Activated naive CD8-positive, alpha-beta T cell treated with anti-CD3 and anti-CD28 coated beads, Interleukin-2, amount 50 U/mL, for 24 hours (primary cell): Measurements from ENCODE around the gene MCM10.
"Not testable (repeated sequence)": the region's sequence is repeated elsewhere in the genome, so short reads cannot be mapped to it uniquely, and the experiment has no call there.

Experiments used
- ATAC-seq: fragments of 150-1000 bp; cut with Tn5 transposase; one replicate; pipeline ENCODE4 v1.10.0; 2021
- DNase-seq: peaks from one replicate; pipeline ENCODE4 v3.0.0; 2021
- H3K27ac Mint-ChIP-seq: one replicate; pipeline ENCODE4 v1.8.0; 2021; ENCODE audit warnings: mild to moderate bottlenecking, mixed read lengths
- H3K27me3 Mint-ChIP-seq: one replicate; pipeline ENCODE4 v1.8.0; 2021; ENCODE audit warnings: mixed read lengths
- H3K36me3 Mint-ChIP-seq: one replicate; pipeline ENCODE4 v1.8.0; 2021; ENCODE audit warnings: low read depth, mixed read lengths
- H3K4me1 Mint-ChIP-seq: one replicate; pipeline ENCODE4 v1.8.0; 2021; ENCODE audit warnings: mixed read lengths
- H3K4me3 Mint-ChIP-seq: one replicate; pipeline ENCODE4 v1.8.0; 2021; ENCODE audit warnings: mild to moderate bottlenecking, moderate library complexity, mixed read lengths
- H3K9me3 Mint-ChIP-seq: one replicate; pipeline ENCODE4 v1.8.0; 2021; ENCODE audit warnings: mixed read lengths

MCM10 gene

DNA sequence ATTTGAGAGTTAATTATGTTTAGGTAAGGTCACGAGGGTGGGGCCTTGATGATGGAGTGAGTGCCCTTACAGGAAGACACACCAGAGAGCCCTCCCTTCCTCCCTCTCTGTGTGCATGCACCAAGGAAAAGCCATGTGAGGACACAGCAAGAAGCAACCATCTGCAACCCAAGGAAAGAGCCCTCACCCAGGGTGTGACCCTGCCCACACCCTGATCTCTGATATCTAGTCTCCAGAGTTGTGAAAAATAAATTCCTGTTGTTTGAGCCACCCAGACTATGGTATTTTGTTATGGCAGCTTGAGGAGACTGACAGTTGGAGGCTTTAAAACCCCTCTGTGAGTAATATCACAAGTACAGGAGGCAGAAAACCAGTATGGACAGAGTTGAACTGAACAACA is 15.0 kb upstream of the MCM10 start:
- DNase-seq (no peak), ATAC-seq (no peak)
- Mint-ChIP-seq H3K4me3 (no peak overlapping the region), H3K4me1 (no peaks in the 10 kb centered on the region), H3K36me3 (peaks cover 17% of the 10 kb centered on the region), H3K27me3 (no peaks in the 10 kb centered on the region), H3K27ac (no peak overlapping the region), H3K9me3 (peaks cover 33% of the 10 kb centered on the region)

DNA sequence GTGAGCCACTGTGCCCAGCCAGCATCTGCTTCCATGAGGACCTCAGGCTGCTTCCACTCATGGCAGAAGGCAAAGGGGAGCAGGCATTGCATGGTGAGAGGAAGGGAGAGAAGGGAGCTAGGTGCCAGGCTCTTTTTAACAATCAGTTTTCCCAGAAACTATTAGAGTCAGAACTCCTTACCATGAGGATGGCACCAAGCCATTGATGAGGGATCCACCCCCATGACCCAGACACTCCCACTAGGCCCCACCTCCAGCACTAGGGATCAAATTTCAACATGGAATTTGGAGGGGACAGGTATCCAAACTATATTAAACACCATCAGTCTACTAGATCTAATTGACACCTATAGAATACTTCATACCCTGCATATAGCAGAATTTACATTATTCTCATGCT is 14.2 kb upstream of the MCM10 start:
- H3K9me3 Mint-ChIP-seq = peaks cover 33% of the 10 kb centered on the region
- H3K27ac Mint-ChIP-seq = no peak overlapping the region
- no peak overlapping the region for H3K4me3 Mint-ChIP-seq
- no peaks in the 10 kb centered on the region for H3K27me3 Mint-ChIP-seq
- peaks cover 15% of the 10 kb centered on the region for H3K36me3 Mint-ChIP-seq
- no peak for DNase-seq
- ATAC-seq = no peak
- H3K4me1 Mint-ChIP-seq = no peaks in the 10 kb centered on the region

DNA sequence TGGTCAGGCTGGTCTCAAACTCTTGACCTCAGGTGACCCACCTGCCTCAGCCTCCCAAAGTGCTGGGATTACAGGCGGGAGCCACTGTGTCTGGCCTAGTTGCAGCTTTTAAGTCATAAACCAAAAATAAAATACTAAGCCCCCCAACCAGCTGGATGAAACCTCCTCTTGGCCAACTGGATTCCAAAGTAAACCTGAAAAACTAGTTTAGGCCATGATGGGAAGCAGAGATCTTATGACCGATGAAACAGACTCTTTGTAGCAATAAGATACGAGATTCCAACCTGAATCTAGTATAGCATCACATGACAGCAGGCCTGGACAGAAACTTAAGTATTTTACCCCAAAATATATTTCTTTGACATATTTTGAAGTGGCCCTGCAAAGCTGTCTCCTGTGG is 9.1 kb upstream of the MCM10 start:
- DNase-seq (no peak), ATAC-seq (no peak)
- Mint-ChIP-seq H3K27me3 (no peaks in the 10 kb centered on the region), H3K36me3 (no peaks in the 10 kb centered on the region), H3K27ac (no peak overlapping the region), H3K4me3 (no peak overlapping the region), H3K4me1 (no peaks in the 10 kb centered on the region), H3K9me3 (peaks cover 15% of the 10 kb centered on the region)

GRCh38 chr10:13155860-13156259 is 5.5 kb upstream of the MCM10 start:
- H3K36me3 Mint-ChIP-seq, H3K27ac Mint-ChIP-seq, H3K4me1 Mint-ChIP-seq, H3K4me3 Mint-ChIP-seq, H3K27me3 Mint-ChIP-seq, DNase-seq, H3K9me3 Mint-ChIP-seq, ATAC-seq: not testable (repeated sequence)

GRCh38 chr10:13158401-13158800 is 3.0 kb upstream of the MCM10 start:
- Mint-ChIP-seq H3K4me1 (peaks cover 21% of the 10 kb centered on the region), H3K4me3 (peak overlapping the region; percentile 57), H3K9me3 (no peaks in the 10 kb centered on the region), H3K36me3 (peaks cover 13% of the 10 kb centered on the region), H3K27me3 (peaks cover 5% of the 10 kb centered on the region), H3K27ac (no peak overlapping the region)
- peak; percentile 22 for DNase-seq
- no peak for ATAC-seq

- H3K4me1 Mint-ChIP-seq = peaks cover 34% of the 10 kb centered on the region
- peaks cover 5% of the 10 kb centered on the region for H3K27me3 Mint-ChIP-seq
- peak; percentile 25 for ATAC-seq
- no peak for DNase-seq
- H3K27ac Mint-ChIP-seq = peak overlapping the region; percentile 83
- H3K9me3 Mint-ChIP-seq = no peaks in the 10 kb centered on the region
- peaks cover 37% of the 10 kb centered on the region for H3K36me3 Mint-ChIP-seq
- H3K4me3 Mint-ChIP-seq = peak overlapping the region; percentile 91
These were observed 506 bp downstream of the MCM10 start for GRCh38 chr10:13161857-13162271.

DNA sequence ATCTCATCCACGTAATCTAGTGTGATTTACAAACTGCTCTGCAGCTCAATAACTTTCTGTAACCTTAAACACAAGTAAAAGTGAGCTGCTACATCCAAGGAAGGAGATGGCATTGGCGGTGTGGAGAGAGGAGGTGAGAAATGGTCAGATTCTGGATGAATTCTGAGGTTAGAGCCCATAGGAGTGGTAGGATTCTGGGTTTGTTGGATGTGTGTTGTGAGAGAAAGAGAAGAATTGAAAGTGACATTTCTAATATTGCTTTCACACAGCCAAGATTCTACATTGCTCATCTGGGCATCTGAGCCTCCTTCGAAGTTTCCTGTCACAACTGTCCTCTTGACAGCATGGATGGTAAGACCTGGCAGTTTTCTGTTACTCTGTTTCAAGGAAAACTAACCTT is 2.5 kb downstream of the MCM10 start:
- Mint-ChIP-seq H3K4me1 (peaks cover 34% of the 10 kb centered on the region), H3K27me3 (peaks cover 5% of the 10 kb centered on the region), H3K36me3 (peaks cover 54% of the 10 kb centered on the region), H3K27ac (no peak overlapping the region), H3K4me3 (no peak overlapping the region), H3K9me3 (no peaks in the 10 kb centered on the region)
- DNase-seq (no peak), ATAC-seq (no peak)

GRCh38 chr10:13165177-13165576 is 3.8 kb downstream of the MCM10 start:
- Mint-ChIP-seq H3K4me3 (no peak overlapping the region), H3K27ac (no peak overlapping the region), H3K4me1 (peaks cover 34% of the 10 kb centered on the region), H3K9me3 (no peaks in the 10 kb centered on the region), H3K27me3 (peaks cover 1% of the 10 kb centered on the region), H3K36me3 (peaks cover 64% of the 10 kb centered on the region)
- ATAC-seq = no peak
- DNase-seq = no peak

- no peak for DNase-seq
- Mint-ChIP-seq H3K27me3 (no peaks in the 10 kb centered on the region), H3K36me3 (peaks cover 76% of the 10 kb centered on the region), H3K27ac (no peak overlapping the region), H3K9me3 (no peaks in the 10 kb centered on the region), H3K4me1 (peaks cover 18% of the 10 kb centered on the region), H3K4me3 (no peak overlapping the region)
- ATAC-seq = no peak
These were observed 6.2 kb downstream of the MCM10 start for GRCh38 chr10:13167568-13167967.

GRCh38 chr10:13168781-13169180 is 7.4 kb downstream of the MCM10 start:
- Mint-ChIP-seq H3K4me3 (no peak overlapping the region), H3K27me3 (no peaks in the 10 kb centered on the region), H3K27ac (no peak overlapping the region), H3K4me1 (peaks cover 9% of the 10 kb centered on the region), H3K36me3 (peaks cover 80% of the 10 kb centered on the region), H3K9me3 (no peaks in the 10 kb centered on the region)
- ATAC-seq = no peak
- no peak for DNase-seq

DNA sequence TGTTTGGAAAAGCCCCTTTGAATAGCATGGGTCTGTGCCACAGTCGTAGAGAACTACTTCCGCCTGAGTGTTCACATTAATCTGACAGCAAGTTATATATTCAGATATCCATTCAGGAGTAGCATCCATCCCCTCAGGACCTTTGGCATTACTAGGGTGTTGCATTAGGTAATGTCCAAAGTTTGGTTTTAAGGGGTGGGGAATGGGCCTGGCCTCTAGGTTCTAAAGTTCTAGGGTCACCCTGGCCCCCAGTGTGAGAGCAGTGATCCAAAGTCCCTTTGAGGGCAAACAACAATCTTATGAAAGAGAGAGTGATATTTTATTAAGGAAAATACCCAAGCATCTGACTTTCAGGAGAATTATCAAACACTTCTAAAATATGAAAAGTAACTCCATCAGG is 12.3 kb downstream of the MCM10 start:
- Mint-ChIP-seq H3K9me3 (no peaks in the 10 kb centered on the region), H3K4me1 (no peaks in the 10 kb centered on the region), H3K4me3 (no peak overlapping the region), H3K27ac (no peak overlapping the region), H3K36me3 (peaks cover 74% of the 10 kb centered on the region), H3K27me3 (no peaks in the 10 kb centered on the region)
- DNase-seq (no peak), ATAC-seq (no peak)

- Mint-ChIP-seq H3K4me1 (peaks cover 6% of the 10 kb centered on the region), H3K9me3 (no peaks in the 10 kb centered on the region), H3K27me3 (no peaks in the 10 kb centered on the region), H3K4me3 (no peak overlapping the region), H3K36me3 (peaks cover 90% of the 10 kb centered on the region), H3K27ac (no peak overlapping the region)
- DNase-seq (no peak), ATAC-seq (peak; percentile 80)
These were observed 19.4 kb downstream of the MCM10 start for GRCh38 chr10:13180788-13181187.

GRCh38 chr10:13182424-13182823 is 21.1 kb downstream of the MCM10 start:
- Mint-ChIP-seq H3K27ac (no peak overlapping the region), H3K4me3 (no peak overlapping the region), H3K36me3 (peaks cover 95% of the 10 kb centered on the region), H3K9me3 (no peaks in the 10 kb centered on the region), H3K27me3 (no peaks in the 10 kb centered on the region), H3K4me1 (peaks cover 6% of the 10 kb centered on the region)
- ATAC-seq (no peak), DNase-seq (no peak)

DNA sequence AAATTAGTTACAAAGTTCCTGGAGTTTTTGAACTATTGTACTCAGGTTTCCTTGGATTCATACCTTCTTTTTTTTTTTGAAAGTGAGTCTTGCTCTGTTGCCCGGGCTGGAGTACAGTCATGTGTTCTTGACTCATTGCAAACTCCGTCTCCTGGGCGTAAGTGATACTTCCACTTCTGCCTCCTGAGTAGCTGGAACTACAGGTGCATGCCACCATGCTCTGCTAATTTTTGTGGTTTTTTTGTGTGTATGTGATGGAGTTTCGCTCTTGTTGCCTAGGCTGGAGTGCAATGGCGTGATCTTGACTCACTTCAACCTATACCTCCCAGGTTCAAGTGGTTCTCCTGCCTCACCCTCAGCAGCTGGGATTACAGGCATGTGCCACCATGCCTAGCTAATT is 22.3 kb downstream of the MCM10 start:
- Mint-ChIP-seq H3K36me3 (peaks cover 90% of the 10 kb centered on the region), H3K27ac (peak overlapping the region; percentile 50), H3K4me3 (no peak overlapping the region), H3K4me1 (peaks cover 6% of the 10 kb centered on the region), H3K9me3 (no peaks in the 10 kb centered on the region), H3K27me3 (no peaks in the 10 kb centered on the region)
- ATAC-seq (no peak), DNase-seq (no peak)

- H3K4me3 Mint-ChIP-seq = no peak overlapping the region
- H3K27me3 Mint-ChIP-seq = no peaks in the 10 kb centered on the region
- peaks cover 6% of the 10 kb centered on the region for H3K4me1 Mint-ChIP-seq
- H3K9me3 Mint-ChIP-seq = no peaks in the 10 kb centered on the region
- H3K36me3 Mint-ChIP-seq = peaks cover 90% of the 10 kb centered on the region
- DNase-seq (no peak), ATAC-seq (no peak)
- no peak overlapping the region for H3K27ac Mint-ChIP-seq
These were observed 22.9 kb downstream of the MCM10 start for GRCh38 chr10:13184276-13184675.

GRCh38 chr10:13184730-13185514 is 23.6 kb downstream of the MCM10 start:
- peaks cover 87% of the 10 kb centered on the region for H3K36me3 Mint-ChIP-seq
- H3K4me3 Mint-ChIP-seq = no peak overlapping the region
- H3K9me3 Mint-ChIP-seq = no peaks in the 10 kb centered on the region
- no peak overlapping the region for H3K27ac Mint-ChIP-seq
- peaks cover 6% of the 10 kb centered on the region for H3K4me1 Mint-ChIP-seq
- ATAC-seq (no peak), DNase-seq (no peak)
- H3K27me3 Mint-ChIP-seq = no peaks in the 10 kb centered on the region
